ENCODE results near the gene P4HA2. TPM values are rescaled to one million over a fixed set of nuclear protein-coding genes. Genes with fewer than 3 reads are reported as not detected.
A peak's percentile ranks its signal among the peaks of the same experiment; 100 is the strongest.
"Not testable (repeated sequence)": the region's sequence is repeated elsewhere in the genome, so short reads cannot be mapped to it uniquely, and the experiment has no call there.

P4HA2 gene
- total and polyA plus RNA-seq, 2 donors from 2014 or later, result 32.5 to 54.1 TPM

DNA sequence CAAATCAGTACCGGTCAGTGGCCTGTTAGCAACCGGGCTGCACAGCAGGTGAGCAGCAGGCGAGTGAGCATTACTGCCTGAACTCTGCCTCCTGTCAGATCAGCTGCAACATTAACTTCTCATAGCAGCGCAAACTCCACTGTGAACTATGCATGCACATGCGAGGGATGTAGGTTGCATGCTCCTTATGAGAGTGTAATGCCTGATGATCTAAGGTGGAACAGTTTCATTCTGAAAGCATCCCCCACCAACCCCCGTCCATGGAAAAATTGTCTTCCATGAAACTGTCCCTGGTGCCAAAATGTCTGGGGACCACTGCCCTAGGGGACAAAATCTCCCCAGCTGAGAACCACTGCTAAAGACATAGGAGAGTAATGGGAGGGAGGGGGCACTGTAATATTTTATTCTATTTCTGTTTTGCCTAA, 51.1 kb downstream of the P4HA2 start:
- no peak overlapping the region for H3K9ac ChIP-seq (ENCODE audit: low read length in 3 of 3)
- H3K27me3 ChIP-seq (ENCODE audit: control insufficient read depth, insufficient read depth, low read length), result no peaks in the 10 kb centered on the region
- DNase-seq (peak in 1 of 5 donors; percentile 28), FAIRE-seq (no peak)
- no peak overlapping the region for H3K27ac ChIP-seq (ENCODE audit: low read depth in 2 of 2, low read length in 2 of 2)
- H3K36me3 ChIP-seq (ENCODE audit: control insufficient read depth in 2 of 3, insufficient read depth in 3 of 3, low read length in 3 of 3), result no peaks in the 10 kb centered on the region
- TF ChIP-seq, protein P1, sequence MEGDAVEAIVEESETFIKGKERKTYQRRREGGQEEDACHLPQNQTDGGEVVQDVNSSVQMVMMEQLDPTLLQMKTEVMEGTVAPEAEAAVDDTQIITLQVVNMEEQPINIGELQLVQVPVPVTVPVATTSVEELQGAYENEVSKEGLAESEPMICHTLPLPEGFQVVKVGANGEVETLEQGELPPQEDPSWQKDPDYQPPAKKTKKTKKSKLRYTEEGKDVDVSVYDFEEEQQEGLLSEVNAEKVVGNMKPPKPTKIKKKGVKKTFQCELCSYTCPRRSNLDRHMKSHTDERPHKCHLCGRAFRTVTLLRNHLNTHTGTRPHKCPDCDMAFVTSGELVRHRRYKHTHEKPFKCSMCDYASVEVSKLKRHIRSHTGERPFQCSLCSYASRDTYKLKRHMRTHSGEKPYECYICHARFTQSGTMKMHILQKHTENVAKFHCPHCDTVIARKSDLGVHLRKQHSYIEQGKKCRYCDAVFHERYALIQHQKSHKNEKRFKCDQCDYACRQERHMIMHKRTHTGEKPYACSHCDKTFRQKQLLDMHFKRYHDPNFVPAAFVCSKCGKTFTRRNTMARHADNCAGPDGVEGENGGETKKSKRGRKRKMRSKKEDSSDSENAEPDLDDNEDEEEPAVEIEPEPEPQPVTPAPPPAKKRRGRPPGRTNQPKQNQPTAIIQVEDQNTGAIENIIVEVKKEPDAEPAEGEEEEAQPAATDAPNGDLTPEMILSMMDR (IDR thresholded peaks at IDR 0.05; ENCODE audit: borderline replicate concordance, extremely low read depth, insufficient read depth), result no peak
- H3K4me3 ChIP-seq (ENCODE audit: low read length in 3 of 3), result no peak overlapping the region
- intact Hi-C loops (cut with DNase I), result no loop called here
- H3K9me3 ChIP-seq (ENCODE audit: control insufficient read depth in 2 of 3, insufficient read depth in 1 of 3, low read length in 3 of 3), result no peaks in the 10 kb centered on the region
- H3K4me1 ChIP-seq (ENCODE audit: control insufficient read depth in 2 of 3, insufficient read depth in 2 of 3, low read depth in 1 of 3, low read length in 3 of 3), result no peaks in the 10 kb centered on the region

- H3K9ac ChIP-seq (ENCODE audit: low read length in 3 of 3), result no peak overlapping the region
- intact Hi-C loops (cut with DNase I), result no loop called here
- no peak overlapping the region for H3K27ac ChIP-seq (ENCODE audit: low read depth in 2 of 2, low read length in 2 of 2)
- DNase-seq (no peak), FAIRE-seq (no peak)
- no peaks in the 10 kb centered on the region for H3K36me3 ChIP-seq (ENCODE audit: control insufficient read depth in 2 of 3, insufficient read depth in 3 of 3, low read length in 3 of 3)
- no peaks in the 10 kb centered on the region for H3K4me1 ChIP-seq (ENCODE audit: control insufficient read depth in 2 of 3, insufficient read depth in 2 of 3, low read depth in 1 of 3, low read length in 3 of 3)
- TF ChIP-seq, protein P1 (IDR thresholded peaks at IDR 0.05; ENCODE audit: borderline replicate concordance, extremely low read depth, insufficient read depth), result no peak
- H3K27me3 ChIP-seq (ENCODE audit: control insufficient read depth, insufficient read depth, low read length), result no peaks in the 10 kb centered on the region
- no peak overlapping the region for H3K4me3 ChIP-seq (ENCODE audit: low read length in 3 of 3)
- H3K9me3 ChIP-seq (ENCODE audit: control insufficient read depth in 2 of 3, insufficient read depth in 1 of 3, low read length in 3 of 3), result peaks cover 0 to 4% (median 0%) of the 10 kb centered on the region in 3 donors
Measured at GRCh38 chr5:132162945-132163344, 64.7 kb downstream of the P4HA2 start.

DNA sequence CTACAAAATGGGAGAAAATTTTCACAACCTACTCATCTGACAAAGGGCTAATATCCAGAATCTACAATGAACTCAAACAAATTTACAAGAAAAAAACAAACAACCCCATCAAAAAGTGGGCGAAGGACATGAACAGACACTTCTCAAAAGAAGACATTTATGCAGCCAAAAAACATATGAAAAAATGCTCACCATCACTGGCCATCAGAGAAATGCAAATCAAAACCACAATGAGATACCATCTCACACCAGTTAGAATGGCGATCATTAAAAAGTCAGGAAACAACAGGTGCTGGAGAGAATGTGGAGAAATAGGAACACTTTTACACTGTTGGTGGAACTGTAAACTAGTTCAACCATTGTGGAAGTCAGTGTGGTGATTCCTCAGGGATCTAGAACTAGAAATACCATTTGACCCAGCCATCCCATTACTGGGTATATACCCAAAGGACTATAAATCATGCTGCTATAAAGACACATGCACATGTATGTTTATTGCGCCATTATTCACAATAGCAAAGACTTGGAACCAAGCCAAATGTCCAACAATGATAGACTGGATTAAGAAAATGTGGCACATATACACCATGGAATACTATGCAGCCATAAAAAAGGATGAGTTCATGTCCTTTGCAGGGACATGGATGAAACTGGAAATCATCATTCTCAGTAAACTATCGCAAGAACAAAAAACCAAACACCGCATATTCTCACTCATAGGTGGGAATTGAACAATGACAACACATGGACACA, 65.9 kb downstream of the P4HA2 start:
- H3K9me3 ChIP-seq (ENCODE audit: control insufficient read depth in 2 of 3, insufficient read depth in 1 of 3, low read length in 3 of 3); H3K27ac ChIP-seq (ENCODE audit: low read depth in 2 of 2, low read length in 2 of 2); DNase-seq; H3K9ac ChIP-seq (ENCODE audit: low read length in 3 of 3); H3K4me1 ChIP-seq (ENCODE audit: control insufficient read depth in 2 of 3, insufficient read depth in 2 of 3, low read depth in 1 of 3, low read length in 3 of 3); intact Hi-C loops (cut with DNase I); FAIRE-seq; H3K4me3 ChIP-seq (ENCODE audit: low read length in 3 of 3); H3K27me3 ChIP-seq (ENCODE audit: control insufficient read depth, insufficient read depth, low read length); H3K36me3 ChIP-seq (ENCODE audit: control insufficient read depth in 2 of 3, insufficient read depth in 3 of 3, low read length in 3 of 3): not testable (repeated sequence)

GRCh38 chr5:132156413-132156812, 71.2 kb downstream of the P4HA2 start:
- H3K4me1 ChIP-seq (ENCODE audit: control insufficient read depth in 2 of 3, insufficient read depth in 2 of 3, low read depth in 1 of 3, low read length in 3 of 3), result no peaks in the 10 kb centered on the region

More at GRCh38 chr5:132156413-132156812, 71.2 kb downstream of the P4HA2 start:
- TF ChIP-seq, protein P1 (IDR thresholded peaks at IDR 0.05; ENCODE audit: borderline replicate concordance, extremely low read depth, insufficient read depth), result no peak
- FAIRE-seq (no peak), DNase-seq (no peak)
- Histone ChIP-seq H3K27ac (ENCODE audit: low read depth in 2 of 2, low read length in 2 of 2) (no peak overlapping the region), H3K27me3 (ENCODE audit: control insufficient read depth, insufficient read depth, low read length) (no peaks in the 10 kb centered on the region), H3K36me3 (ENCODE audit: control insufficient read depth in 2 of 3, insufficient read depth in 3 of 3, low read length in 3 of 3) (no peaks in the 10 kb centered on the region), H3K9ac (ENCODE audit: low read length in 3 of 3) (no peak overlapping the region), H3K9me3 (ENCODE audit: control insufficient read depth in 2 of 3, insufficient read depth in 1 of 3, low read length in 3 of 3) (no peaks in the 10 kb centered on the region), H3K4me3 (ENCODE audit: low read length in 3 of 3) (no peak overlapping the region)
- intact Hi-C loops (cut with DNase I), result no loop called here

Measured in kidney (tissue), 14 donors.